GM18868 (cell line): ENCODE measurements around the gene OR10A5.
A peak's percentile ranks its signal among the peaks of the same experiment; 100 is the strongest.
"Not testable (repeated sequence)": the region's sequence is repeated elsewhere in the genome, so short reads cannot be mapped to it uniquely, and the experiment has no call there.

Experiments used
- ATAC-seq: cut with Tn5 transposase; IDR thresholded peaks from one replicate; pipeline ENCODE4 v1.9.1; 2021; ENCODE audit warnings: mild to moderate bottlenecking, moderate library complexity; ENCODE audit not compliant: unreplicated experiment

OR10A5 gene

DNA sequence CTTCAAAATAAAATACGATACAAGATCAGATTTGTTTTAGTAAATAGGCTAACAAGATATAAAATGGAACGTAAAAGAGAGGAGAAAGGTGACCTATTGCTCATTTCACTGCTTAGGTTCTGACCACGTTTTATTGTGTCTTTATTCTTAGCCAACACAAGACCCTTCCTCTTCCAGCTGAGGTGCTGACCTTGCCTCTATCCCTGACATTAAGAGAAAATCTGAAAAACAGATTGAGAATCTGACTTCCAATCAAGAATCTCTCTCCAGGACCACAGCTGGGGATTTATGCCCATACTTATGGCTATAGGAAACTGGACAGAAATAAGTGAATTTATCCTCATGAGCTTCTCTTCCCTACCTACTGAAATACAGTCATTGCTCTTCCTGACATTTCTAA, at the start of gene OR10A5:
TSS of gene OR10A5 (plus strand) at position 301 of the 400 bp plus-strand sequence. CDS start at position 301, 0 bp downstream.
- ATAC-seq, result no peak

GRCh38 chr11:6799402-6799801, 46.1 kb upstream of the OR10A5 start, which contains the start of gene OR6A2:
TSS of gene OR6A2 (minus strand) at chr11:6799689. CDS start at chr11:6795708, 3,981 bp downstream.
- ATAC-seq, result no peak

- ATAC-seq, result not testable (repeated sequence)
Measured at GRCh38 chr11:6801075-6801474, 44.4 kb upstream of the OR10A5 start.

DNA sequence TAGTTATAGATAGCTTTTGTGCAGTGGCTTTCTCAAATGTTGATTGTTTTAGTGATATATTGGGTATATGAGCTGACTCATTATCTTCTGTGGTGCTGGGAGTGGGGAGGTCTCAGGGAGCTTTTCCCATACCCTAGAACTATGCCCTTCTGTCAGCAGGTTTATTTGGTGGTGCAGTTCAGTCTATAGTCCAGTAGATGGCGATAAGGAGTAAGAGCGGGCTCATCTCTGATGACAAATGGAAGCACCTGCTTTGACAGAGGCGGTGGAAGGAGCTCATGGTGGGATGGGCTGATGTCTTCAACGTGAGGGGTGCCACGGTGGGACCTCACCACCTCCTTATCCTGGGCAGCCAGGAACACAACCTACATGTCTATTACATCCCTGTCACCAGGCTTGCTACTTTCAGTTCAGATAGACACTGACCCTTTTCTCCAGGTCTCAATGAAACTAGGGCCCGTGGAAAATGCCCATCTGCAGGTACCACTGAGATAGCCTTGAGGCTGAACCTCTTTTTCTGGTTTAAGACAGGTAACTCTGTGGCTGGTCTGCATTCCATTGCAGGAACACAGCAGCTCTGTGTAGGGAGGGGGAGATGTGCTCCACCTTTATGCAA, 33.0 kb upstream of the OR10A5 start:
- ATAC-seq, result peak; percentile 93

DNA sequence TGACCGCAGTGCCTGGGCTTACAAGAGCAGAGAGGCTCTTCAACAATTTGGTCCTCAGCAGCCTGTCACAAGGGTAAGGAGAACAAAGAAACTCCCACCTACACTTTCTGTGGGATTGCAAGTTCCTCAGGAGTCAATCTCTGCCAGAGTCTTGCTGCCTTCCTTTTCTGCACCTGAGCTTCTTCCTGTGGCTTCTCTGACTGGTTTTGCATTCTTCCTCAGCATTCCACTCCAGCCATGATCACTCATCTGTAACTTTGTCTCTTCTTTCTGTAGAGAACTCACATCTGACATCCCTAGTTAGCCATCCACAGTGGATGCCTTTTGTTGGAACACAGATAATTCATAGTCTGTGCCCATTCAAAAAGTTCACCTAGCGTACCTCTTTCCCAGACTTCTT, 31.8 kb upstream of the OR10A5 start:
- no peak for ATAC-seq

DNA sequence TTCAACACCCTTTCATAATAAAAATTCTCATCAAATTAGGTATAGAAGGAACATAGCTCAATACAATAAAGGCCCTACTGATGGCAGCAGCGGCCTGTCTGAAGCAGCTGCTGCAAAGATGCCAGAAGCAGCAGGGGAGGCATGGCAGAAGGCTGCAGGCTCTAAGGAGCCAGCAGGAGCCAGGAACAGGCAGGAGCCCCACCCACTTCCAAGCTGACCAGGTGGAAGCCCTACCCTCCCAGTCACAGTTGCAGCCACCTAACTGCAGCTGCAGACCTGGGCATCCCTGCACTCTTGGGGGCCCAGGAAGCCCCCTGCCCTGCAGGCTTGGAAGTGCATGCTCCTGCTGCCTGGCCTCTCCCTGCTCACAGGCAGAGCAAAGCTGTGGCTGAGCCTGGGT, 27.8 kb upstream of the OR10A5 start:
- no peak for ATAC-seq

DNA sequence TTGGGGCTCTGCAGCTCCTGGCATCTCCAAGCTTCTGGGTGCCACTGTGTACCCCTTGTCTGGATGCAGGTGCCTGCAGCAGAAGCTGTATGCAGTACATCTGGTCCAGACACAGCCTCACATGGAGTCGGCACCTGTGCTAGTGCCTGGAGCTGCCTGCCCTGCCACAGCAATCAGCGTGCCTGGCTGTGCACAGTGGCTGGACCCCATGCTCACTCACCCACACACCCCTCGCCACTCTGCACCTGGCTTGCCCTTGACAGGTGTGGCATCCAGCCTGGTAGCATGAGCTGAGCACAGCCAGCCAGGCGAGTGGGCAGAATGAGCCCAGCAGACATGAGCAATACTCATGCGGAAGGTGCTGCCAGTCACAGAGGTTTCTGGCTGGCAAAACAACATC, 26.5 kb upstream of the OR10A5 start:
- ATAC-seq, result no peak

GRCh38 chr11:6824136-6824823, 21.2 kb upstream of the OR10A5 start:
- no peak for ATAC-seq

- ATAC-seq, result no peak
Measured at GRCh38 chr11:6825231-6825744, 20.2 kb upstream of the OR10A5 start.

GRCh38 chr11:6828103-6828502, 17.4 kb upstream of the OR10A5 start:
- no peak for ATAC-seq

DNA sequence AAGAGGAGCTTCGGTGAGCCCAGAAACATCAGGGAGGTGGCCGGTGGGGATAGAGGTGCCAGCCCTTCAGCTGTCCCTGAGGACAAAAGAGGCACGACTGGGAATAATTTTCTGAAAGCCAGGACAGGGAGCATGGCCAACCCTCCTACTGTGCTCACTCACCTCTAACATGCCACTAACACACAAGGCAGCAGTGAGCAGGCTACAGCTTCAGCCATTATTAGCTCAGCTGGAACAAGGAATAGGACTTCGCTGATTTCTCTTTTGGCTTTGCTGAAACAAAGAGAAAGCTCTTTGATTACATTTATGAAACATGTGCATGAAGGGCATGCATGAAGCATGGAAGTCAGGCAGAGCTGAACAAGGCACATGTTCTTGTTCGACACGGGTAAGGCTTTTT, 12.1 kb upstream of the OR10A5 start:
- no peak for ATAC-seq

- ATAC-seq, result no peak
Measured at GRCh38 chr11:6834021-6834420, 11.5 kb upstream of the OR10A5 start.

DNA sequence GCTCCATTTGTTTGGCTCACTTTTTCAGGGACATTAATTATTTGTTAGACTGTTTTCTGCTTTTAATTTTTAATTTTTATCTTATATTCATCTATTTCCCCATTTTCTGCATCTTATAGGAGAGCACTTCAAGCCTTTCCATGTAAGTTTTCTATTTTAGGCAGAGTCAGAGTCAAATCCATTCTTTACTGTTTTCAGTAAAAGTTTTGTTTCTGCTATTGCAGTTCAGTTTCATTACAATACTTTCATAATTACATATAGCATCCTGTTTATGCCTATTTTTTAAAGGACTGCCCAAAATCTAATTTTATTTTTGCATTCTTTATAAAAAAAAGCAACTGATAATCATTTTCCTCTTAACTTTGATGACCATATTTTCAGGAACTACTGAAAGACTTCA, 3.8 kb upstream of the OR10A5 start:
- peak; percentile 61 for ATAC-seq

- ATAC-seq, result no peak
Measured at GRCh38 chr11:6843670-6844069, 1.8 kb upstream of the OR10A5 start.

DNA sequence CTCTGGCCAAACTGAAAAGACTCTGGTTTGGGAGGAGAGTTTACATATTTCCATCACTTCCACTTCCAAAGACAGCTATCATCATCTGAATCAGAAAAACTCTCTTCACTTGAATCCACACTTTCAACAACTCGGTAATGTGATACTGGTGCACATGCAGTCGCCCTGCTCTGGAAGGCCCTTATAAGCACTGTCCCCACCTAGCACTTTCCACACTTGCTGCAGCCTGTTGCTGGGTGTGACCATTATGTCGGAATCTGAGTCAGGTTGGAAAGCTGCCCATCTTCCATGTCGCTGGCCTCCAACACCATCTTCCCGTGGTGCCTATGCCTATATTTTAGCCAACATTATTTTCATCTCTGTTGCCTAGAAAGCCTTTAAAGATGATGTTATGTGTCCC, 1.1 kb upstream of the OR10A5 start:
- no peak for ATAC-seq

DNA sequence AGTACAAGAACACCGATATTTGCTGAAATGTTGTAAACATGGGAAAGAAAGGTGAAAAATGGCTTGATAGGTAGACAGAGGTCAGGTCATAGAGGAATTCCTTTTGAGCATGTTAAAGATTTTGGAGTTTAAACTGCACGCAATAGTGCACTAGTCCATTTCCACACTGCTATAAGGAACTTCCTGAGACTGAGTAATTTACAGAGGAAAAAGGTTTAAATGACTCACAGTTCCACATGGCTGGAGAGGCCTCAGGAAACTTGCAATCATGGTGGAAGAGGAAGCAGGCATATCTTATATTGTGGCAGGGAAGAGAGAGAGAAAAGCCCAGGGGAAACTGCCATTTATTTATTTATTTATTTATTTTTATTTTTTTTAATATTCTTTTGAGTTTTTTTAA, 5.0 kb downstream of the OR10A5 start:
- ATAC-seq, result no peak

- not testable (repeated sequence) for ATAC-seq
Measured at GRCh38 chr11:6854801-6855200, 9.3 kb downstream of the OR10A5 start.

DNA sequence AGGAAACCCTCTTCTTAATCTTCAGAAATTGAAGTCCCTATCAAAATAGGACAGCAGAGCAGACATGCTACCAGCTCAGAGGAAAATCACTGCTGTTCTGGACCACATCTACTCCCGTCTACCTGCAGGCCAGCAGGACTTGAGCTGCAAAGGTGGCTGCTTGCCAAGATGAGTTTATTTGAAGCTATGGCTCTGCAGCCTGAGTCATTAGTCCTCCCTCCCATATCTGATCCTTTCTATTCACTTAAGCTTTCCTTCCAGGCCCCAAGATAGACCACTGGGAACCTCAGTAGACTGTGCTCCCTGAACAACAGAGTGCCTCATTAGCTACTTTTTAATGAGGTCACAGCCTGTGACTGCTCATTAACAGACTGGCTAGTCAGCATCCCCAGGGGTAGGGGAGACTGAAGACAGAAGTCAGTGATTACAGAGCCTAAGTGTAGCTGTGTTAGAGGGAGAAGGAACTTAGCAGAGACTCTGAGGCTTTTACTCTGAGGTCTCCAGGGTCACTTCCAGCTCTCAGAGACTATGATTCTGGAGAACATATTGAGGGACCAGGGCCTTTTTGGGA, 10.6 kb downstream of the OR10A5 start:
- no peak for ATAC-seq

GRCh38 chr11:6856871-6857270, 11.4 kb downstream of the OR10A5 start:
- ATAC-seq, result peak; percentile 96

DNA sequence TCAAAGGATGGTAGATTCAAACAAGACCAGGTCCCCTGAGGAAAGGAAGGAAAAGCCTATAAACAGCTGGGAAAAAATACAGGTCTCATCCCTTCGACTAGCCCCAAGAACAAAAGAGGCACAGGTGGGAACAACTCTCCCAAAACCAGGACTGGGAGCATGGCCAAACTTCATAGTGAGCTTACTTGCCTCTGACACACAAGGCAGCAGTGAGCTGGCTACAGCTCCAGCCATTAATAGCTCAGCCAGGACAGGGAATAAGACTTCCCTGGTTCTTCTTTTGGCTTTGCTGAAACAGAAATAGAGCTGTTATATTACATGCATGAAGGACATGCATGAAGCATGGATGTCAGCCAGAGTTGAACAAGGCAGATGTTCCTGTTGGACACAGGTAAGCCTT, 17.5 kb downstream of the OR10A5 start, which contains the start of gene OR10A2:
TSS of gene OR10A2 (plus strand) at position 97 of the 400 bp plus-strand sequence. CDS start 6,698 bp downstream, outside the sequence.
- ATAC-seq, result no peak

DNA sequence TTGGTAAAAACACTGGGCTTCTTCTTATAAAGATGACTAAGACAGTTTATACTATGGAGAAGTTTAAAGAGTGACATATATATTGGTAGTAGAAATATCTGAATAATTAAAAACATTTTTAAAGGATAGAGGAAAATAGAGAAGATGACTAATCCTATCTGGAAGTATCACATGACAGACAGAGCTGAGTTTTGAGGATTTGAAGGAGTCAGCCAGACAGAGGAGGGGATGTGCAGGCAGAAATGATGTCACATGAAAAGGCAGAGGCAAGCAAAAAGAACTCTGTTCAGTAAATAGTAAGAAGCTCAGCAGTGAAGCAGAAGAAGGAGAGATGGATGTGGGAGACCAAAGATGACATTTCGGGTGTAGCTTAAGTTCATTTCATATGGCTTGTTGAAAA, 19.0 kb downstream of the OR10A5 start:
- ATAC-seq, result no peak

- no peak for ATAC-seq
Measured at GRCh38 chr11:6871278-6871677, 25.8 kb downstream of the OR10A5 start.
